Activated CD4-positive, CD25-positive, alpha-beta regulatory T cell treated with anti-CD3 and anti-CD28 coated beads, Interleukin-2, amount 50 U/mL, for 16 hours (primary cell): ENCODE results near the gene COL11A1.
"Not testable (repeated sequence)": the region's sequence is repeated elsewhere in the genome, so short reads cannot be mapped to it uniquely, and the experiment has no call there.

ENCODE experiments used
- DNase-seq: peaks from one replicate; pipeline ENCODE4 v3.0.0-alpha.2; 2020; ENCODE audit warnings: low read depth, low spot score

COL11A1 gene

DNA sequence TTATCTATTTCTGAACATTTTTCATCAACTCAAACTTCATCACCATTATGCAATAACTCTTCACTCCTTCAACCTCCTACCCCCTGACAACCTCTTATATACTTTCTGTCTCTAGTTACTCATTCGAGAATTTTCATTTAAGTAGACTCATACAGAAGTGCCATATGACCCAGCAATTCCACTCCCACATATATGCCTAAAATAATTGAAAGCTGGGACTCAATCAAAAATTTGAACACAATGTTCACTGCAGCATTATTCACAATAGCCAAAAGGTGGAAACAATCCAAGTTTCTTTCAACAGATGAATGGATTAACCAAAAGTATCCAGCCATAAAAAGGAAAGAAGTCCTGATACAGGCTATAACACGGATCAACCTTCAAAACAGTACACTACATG lies 24.1 kb downstream of the COL11A1 start:
- no peak for DNase-seq

DNA sequence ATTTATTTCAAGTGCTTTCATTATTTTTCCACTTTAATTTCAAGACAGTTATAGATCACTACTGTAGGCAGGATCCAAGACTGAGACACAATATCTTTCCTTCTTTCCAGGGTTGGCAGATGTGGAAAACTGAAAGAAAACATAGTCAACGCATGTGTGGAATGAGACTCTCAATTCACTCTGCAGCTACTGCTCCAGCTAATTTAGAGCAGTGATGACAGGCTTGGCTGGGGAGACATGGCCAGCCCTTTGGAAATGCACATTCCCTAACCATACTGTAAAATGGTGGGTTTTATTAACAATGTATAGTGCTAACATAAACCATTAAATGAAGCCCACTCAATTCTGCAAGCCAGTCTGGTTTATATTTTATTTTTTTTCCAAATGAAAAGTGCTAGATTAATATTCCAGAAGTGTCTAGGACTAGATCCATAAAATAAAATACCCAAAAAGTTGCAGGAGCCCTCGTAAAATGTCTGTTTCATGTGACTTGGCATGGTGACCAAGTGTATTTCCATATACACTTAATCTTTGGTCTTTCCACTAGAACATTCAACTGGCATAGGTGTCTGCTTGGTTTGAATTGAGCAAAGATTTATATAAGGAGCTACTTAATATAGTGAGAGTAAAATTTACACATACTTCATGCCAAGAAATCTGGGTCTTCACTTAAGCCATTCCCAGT lies 32.9 kb downstream of the COL11A1 start:
- no peak for DNase-seq

DNA sequence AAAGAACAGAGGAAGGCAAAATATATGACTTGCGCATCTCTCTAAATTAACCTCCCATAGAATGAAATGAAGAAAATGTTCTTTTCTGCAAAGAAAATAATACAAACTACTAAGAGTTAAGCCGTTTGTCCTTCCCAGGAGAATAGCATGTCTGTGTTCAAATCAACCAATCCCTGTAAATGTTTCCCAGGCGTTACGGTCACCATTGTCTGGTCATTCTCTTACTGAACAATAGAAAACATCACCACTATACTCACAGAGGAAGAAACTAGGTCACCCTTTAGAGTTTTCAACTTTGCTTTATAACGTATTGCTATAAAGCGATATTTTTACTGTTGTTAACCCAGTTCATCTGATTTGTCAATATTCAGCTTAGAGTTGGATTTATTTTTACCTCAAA lies 34.1 kb downstream of the COL11A1 start:
- no peak for DNase-seq

DNA sequence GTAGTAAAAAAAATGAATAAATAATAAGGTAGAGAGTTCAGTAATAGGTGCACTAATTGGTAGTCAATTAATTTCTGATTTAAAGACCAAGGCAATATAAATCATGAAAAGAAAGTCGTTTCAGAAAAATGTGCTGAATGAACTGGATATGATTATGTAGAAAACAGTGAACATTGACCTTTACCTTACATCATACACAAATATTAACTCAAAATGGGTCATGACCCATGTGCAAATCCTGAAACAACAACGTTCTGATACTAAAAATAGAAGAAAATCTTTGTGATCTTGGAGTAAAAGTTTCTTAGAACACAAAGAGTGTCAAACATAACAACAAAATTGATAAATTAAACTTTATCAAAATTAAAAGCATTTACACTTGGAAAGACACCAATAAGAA lies 39.1 kb downstream of the COL11A1 start:
- DNase-seq, result no peak

DNA sequence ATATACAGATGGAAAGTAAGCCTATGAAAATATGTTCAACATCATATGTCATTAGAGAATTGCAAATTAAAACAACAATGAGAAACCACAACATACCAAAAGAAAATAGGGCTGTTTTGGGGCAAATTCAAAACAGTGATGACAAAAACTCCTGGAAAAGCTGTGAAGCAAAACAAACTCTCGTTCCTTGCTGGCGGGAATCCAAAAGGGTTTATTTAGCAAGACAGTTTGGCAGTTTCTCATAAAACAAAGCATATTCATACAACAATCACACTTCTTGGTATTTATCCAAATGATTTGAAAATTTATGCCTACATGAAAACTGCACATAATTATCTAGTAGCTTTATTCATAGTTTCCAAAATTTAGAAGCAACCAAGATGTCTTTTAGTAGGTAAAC lies 44.4 kb downstream of the COL11A1 start:
- DNase-seq, result no peak

DNA sequence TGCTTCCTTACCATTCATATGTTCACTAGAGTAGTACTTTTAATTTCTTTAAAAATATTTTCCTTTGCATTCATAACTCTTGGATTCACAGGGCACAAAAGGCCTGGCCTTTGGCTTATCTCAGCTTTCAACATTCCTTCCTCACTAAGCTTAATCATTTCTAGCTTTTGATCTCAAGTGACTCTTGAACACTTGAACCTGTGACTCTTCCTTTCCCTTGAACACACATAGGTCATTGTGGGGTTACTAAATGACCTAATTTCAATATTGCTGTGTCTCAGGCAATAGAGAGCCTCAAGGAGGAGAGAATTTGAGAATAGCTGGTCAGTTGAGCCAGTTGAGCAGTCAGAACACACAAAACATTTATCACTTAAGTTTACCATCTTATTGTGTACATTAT lies 49.9 kb downstream of the COL11A1 start:
- DNase-seq, result no peak

DNA sequence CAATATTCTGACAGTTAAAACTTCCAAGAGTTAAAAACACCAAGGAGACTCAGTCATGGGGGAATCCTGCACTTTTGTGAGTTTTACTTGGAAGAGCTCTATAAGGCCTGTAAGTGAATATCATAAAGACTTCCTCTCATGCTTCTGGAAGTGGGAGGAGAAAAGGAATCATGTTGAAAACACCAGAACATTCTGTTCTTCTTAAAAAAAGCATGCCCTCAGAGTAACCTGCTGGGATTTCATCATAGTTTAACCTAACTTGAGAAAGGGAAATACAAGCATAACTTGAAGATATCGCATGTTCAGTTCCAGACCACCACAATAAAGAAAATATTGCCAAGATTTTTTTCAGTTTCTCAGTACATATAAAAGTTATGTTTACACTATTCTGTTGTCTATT lies 51.9 kb downstream of the COL11A1 start:
- DNase-seq, result no peak

DNA sequence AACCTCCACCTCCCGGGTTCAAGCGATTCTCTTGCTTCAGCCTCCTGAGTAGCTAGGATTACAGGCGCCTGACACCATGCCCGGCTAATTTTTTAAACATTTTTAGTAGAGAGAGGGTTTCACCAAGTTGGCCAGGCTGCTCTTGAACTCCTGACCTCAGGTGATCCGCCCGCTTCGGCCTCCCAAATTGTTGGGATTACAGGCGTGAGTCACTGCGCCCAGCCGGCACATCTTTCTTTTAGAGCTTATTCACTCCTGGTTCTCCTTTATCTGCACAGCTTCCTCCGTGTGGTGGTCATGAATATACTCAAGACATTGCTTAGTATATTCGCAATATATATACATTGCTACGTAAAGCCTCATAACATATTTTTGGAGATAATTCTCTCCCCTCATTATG lies 80.2 kb downstream of the COL11A1 start:
- DNase-seq, result not testable (repeated sequence)

DNA sequence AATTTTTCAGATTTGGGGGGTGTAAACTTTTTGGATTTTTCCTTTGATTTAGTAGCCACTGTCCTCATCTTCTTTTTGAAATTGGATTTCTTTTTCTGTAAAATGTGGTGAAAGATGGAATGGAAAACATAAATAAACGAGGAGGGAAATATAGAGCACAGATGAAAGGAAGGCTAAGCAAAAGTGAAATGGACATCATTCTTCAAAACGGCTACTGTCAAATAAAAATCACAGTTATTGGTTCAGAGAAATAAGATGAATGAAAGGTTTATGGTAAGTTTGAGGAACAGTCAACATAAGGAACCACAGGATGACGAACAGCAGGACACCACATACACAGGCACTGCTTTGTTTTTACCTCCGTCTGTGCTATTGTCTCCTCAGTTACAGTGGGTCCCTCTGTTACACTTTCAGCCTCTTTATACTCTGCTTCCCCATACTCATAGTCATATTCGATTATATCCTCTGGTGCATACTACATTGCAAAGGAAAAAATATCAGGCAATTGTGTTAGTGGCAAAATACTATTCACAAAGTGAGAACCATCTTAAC lies 82.4 kb downstream of the COL11A1 start:
- no peak for DNase-seq

DNA sequence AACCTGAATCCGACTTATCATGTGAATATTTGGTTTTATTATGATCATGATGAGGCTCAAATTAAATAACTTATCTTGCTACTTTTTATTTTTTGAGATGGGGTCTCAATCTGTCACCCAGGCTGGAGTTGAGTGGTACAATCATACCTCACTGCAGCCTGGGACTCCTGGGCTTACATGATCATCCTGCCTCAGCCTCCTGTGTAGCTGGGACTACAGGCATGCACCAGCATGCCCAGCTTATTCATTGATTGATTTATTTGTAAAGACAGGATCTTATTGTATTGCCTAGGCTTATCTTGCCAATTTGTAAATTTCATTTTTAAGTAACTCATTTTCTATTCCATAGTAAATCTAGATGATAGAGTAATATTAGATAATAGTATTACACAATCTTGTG lies 84.3 kb downstream of the COL11A1 start:
- no peak for DNase-seq

DNA sequence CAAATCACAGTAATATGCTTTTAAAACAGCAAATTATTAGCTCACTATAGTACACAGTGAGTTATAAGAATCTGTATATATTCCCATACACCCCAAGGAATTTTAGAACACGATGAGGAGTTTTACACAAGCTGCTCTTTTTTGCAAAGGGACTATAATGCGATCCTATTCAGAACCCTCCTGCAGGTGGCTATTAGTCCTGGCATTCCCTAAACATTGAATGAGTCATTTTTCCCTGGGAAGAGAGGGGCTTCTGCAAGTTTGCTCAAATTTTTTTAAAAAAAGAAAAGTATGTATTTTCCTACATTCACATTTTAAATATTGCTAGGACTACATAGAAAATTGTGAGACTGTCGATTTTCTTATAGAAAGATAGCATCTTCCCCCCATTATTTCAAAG lies 106.3 kb downstream of the COL11A1 start:
- no peak for DNase-seq

DNA sequence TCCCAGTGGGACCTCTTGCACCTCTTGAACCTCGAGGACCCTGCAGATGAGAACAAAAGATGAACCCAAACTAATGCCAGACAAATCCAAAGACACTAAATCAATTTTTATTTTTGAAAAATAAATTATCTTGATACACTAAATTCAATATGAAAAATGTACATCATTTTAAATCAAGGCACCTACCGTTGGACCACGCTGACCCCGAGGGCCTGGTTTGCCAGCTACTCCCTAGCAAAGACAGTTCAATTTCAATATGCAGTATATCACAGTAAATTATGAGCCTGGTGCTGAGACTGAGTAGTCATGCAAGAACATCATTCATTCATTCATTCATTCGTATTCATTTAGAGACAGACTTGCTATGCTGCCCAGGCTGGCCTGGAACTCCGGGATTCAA lies 129.4 kb downstream of the COL11A1 start:
- DNase-seq, result no peak

DNA sequence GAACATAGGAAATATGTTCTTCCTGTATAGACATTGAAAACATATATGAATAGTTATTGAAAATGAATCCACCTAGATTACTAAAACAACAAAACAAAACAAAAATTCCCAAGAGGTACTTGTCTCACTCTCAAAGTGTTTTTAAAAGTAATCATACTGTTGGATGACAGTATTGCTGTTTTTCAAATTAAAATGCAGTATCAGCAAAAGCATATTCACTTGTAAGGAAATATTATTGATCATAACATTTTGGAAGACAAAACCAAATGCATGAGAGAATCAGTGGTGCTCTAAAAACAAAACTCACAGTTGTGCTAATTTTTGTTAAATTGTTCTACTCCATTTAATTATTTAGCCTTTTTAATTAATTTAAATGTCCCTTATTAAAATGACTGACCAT lies 131.0 kb downstream of the COL11A1 start:
- no peak for DNase-seq

DNA sequence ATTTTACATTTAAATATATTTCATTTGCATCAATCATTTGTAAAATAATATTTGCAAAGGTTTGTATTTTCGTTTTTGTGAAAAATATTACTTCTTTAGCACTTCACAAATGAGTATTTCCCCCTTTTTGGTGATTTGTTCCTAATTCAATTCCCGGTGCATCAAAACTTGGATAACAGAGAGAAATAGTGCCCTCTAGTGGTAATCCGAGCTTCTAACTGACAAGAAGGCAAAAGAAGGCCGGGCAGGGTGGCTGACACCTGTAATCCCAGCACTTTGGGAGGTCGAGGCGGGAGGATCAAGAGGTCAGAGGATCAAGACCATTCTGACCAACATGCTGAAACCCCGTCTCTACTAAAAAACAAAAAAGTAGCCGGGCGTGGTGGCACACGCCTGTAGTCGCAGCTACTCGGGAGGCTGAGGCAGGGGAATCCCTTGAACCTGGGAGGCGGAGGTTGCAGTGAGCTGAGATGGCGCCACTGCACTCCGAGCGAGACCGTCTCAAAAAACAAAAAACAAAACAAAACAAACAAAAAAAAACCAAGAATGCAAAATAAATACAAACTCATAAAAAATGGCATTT lies 137.7 kb downstream of the COL11A1 start:
- no peak for DNase-seq

DNA sequence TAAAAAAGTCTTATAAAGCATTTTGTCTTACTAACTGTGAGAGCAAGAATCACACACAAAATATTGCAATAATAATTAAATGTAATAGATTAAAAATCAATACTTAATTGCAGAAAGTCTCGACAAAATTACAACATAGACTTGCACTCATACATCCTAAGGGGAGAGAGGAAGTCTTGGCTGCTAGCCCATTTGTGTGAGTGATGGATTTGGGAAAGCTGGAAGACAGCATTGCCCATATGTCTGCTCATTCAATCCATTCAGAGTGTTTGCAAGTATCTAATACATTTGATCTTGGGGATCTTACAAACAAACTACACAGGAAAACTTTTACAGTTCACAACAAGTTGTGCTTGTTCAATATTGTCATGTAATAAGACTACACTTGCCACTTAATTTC lies 140.5 kb downstream of the COL11A1 start:
- no peak for DNase-seq

DNA sequence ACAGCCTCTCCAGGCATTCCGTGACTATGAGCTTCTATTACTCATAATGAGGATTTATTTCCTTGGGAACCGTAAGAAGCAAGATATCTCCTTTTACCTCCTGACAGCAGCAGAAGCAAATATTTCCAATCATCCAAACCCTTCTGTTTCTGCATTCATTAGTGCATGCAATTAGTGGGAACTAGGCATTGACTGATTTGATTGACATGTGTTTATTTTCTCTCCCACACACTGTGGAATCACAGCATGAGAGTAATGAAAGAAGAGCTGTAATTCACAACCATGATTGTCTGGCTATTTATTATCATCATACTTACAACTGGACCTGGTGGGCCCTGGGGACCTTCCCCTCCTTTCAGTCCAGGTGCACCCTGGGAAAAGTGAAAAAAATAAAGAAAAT lies 146.8 kb downstream of the COL11A1 start:
- DNase-seq, result no peak

DNA sequence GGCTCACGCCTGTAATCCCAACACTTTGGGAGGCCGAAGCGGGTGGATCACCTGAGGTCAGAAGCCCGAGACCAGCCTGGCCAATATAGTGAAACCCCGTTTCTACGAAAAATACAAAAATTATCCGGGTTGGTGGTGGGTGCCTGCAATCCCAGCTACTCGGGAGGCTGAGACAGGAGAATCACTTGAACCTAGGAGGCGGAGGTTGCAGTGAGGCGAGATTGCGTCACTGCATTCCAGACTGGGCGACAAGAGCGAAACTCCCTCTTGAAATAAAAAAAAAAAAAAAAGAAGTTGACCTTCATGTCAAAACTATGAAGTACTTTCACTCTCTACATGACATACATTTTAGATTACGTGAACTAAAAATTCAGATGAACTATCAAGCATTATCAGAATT lies 153.7 kb downstream of the COL11A1 start:
- no peak for DNase-seq

DNA sequence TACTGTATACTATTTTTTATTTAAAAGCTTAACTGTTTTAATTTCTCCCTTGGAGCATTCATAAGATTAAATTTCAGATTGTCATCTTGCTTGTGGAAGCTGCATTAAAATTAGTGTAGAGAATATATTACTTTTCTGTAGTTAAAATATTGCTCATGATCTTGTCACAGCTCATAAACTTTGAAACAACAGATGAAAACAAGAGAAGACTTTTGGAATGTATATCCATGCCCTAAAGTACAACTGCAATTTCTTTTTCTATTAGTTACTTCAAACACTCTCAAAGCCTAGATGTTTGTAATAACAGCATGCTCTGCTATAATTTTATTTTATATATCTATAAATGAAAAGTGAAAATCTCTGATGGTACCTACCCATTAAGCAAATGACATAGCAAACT lies 155.9 kb downstream of the COL11A1 start:
- DNase-seq, result no peak

DNA sequence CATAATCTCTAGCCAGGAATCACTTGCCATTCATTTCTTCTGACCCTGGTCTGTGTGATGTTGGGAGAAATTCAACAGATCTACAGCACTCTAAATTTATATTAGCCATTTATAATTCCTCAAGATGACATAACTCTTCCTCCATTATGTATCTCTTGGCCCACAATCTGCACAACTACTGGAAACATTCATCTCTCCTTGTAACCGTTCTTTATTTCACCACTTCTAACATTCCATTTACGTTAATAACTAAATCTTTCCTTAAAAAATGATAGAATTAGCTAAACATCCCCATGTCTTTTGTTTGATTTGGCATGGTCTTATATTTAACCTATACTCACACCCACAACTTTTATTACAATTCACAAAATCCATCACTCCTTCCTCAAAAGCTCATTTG lies 166.0 kb downstream of the COL11A1 start:
- no peak for DNase-seq

DNA sequence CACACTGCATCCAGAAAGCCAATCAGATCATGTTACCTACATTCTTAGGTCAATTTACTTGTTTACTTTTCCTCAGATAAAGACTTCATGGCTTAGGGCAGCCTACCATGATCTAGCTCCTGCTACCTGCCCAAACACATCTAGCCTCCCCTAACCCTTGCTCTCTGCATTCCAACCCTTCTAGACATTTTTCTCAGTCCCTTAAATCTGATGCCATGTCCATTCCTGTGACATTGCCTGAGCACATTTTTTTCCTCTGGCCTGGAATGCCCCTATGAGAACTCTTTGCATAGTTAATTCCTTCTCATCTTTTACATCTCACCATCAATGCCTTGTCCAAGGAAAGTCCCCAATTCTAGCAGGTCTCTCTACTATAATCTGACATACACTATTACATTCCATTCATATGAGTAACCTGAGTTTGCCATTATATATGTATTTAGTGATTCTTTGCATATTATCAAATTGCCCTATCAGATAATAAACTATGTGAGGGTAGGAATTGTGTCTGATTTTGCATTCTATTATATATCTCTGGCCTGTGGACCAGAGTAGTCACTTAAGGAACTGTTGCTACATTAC lies 166.9 kb downstream of the COL11A1 start:
- DNase-seq, result no peak

DNA sequence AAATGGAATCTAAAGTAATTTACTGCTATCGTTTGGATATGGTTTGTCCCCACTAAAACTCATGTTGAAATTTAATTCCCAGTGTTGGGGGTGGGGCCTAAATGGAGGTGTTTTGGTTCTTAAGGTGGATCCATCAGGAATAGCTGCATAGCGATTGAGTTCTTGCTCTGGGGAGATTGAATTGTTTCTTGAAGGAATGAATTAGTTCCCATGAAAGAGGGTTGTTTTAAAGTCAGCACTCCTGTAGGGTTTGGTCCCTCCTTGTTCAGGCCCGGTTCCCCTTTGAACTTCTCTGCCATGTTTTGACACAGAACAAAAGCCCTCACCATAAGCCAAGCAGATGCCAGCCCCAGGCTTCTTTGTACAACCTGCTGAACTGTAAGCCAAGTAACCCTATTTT lies 170.9 kb downstream of the COL11A1 start:
- no peak for DNase-seq

DNA sequence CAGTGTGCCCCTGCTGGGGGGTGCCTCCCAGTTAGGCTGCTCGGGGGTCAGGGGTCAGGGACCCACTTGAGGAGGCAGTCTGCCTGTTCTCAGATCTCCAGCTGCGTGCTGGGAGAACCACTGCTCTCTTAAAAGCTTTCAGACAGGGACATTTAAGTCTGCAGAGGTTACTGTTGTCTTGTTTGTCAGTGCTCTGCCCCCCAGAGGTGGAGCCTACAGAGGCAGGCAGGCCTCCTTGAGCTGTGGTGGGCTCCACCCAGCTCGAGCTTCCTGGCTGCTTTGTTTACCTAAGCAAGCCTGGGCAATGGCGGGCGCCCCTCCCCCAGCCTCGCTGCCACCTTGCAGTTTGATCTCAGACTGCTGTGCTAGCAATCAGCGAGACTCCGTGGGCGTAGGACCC lies 175.0 kb downstream of the COL11A1 start:
- DNase-seq, result not testable (repeated sequence)

DNA sequence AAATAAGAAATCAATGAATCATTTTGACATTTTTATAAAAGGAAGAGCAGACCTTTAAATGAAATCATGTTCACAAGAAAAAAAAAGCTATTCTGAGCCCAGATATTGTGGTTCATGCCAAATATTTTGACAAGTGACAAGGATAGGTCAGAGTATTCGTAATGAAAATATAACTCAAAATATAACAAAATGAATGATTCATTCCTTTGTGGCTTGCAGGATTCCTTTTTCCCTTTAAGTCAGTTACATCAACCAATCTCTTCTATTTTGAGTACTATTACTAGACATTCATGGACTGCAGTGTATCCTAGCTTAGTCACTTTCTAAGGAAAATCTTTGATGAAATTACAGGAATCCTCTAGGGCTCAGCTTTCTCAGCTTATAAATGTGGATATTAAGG lies 188.7 kb downstream of the COL11A1 start:
- no peak for DNase-seq
